Kidney epithelial cell (primary cell): Measurements from ENCODE around the gene SMARCA4. TPM values are rescaled to one million over a fixed set of nuclear protein-coding genes. Genes with fewer than 3 reads are reported as not detected.

Experiments used
- DNase-seq: peaks from one replicate; pipeline ENCODE4 v3.0.0-alpha.2; 2010; ENCODE audit warnings: low read depth
- H3K27me3 ChIP-seq: 2 replicates; pipeline ENCODE4 v1.6.0; 2011; ENCODE audit warnings: low read length; ENCODE audit not compliant: control insufficient read depth, insufficient read depth
- H3K36me3 ChIP-seq: 2 replicates; pipeline ENCODE4 v1.5.1; 2011; ENCODE audit warnings: low read length; ENCODE audit not compliant: control insufficient read depth, insufficient read depth
- H3K4me3 ChIP-seq: 2 replicates; pipeline ENCODE4 v1.5.1; 2011; ENCODE audit warnings: low read depth, mild to moderate bottlenecking, control low read depth, low read length
- CTCF ChIP-seq: IDR thresholded peaks from 2 replicates; pipeline ENCODE4 v1.5.1; 2011; ENCODE audit warnings: mild to moderate bottlenecking, moderate library complexity, low read length, control low read depth, inconsistent platforms; ENCODE audit not compliant: insufficient read depth, poor library complexity, severe bottlenecking
- total RNA-seq: library from RNA; depleted of rRNA; stranded (reverse); fragments of >200 nt; gene quantifications from 2 replicates; pipeline ENCODE4 v1.2.3, GENCODE V29; 2015

Gene SMARCA4
- total RNA-seq, 1 donor from 2014 or later = 124 TPM

GRCh38 chr19:11018763-11019162 is 57.9 kb downstream of the SMARCA4 start:
- no peak for TF ChIP-seq CTCF
- H3K36me3 ChIP-seq = peaks cover 5% of the 10 kb centered on the region
- no peaks in the 10 kb centered on the region for H3K27me3 ChIP-seq
- DNase-seq = no peak
- no peak overlapping the region for H3K4me3 ChIP-seq

- H3K4me3 ChIP-seq = no peak overlapping the region
- no peak for DNase-seq
- no peaks in the 10 kb centered on the region for H3K27me3 ChIP-seq
- peaks cover 5% of the 10 kb centered on the region for H3K36me3 ChIP-seq
- TF ChIP-seq CTCF = no peak
Observed at GRCh38 chr19:11019262-11019661, 58.4 kb downstream of the SMARCA4 start.

- no peaks in the 10 kb centered on the region for H3K27me3 ChIP-seq
- no peak overlapping the region for H3K4me3 ChIP-seq
- peaks cover 6% of the 10 kb centered on the region for H3K36me3 ChIP-seq
- no peak for DNase-seq
- no peak for TF ChIP-seq CTCF
Observed at GRCh38 chr19:11019824-11020223, 59.0 kb downstream of the SMARCA4 start.

- Histone ChIP-seq H3K27me3 (no peaks in the 10 kb centered on the region), H3K4me3 (no peak overlapping the region), H3K36me3 (peaks cover 6% of the 10 kb centered on the region)
- no peak for TF ChIP-seq CTCF
- DNase-seq = no peak
Observed at GRCh38 chr19:11020423-11020822, 59.6 kb downstream of the SMARCA4 start.

- Histone ChIP-seq H3K36me3 (peaks cover 6% of the 10 kb centered on the region), H3K27me3 (no peaks in the 10 kb centered on the region), H3K4me3 (no peak overlapping the region)
- no peak for TF ChIP-seq CTCF
- no peak for DNase-seq
Observed at GRCh38 chr19:11020982-11021759, 60.3 kb downstream of the SMARCA4 start.

GRCh38 chr19:11021760-11022144 is 60.9 kb downstream of the SMARCA4 start:
- Histone ChIP-seq H3K36me3 (peaks cover 6% of the 10 kb centered on the region), H3K4me3 (no peak overlapping the region), H3K27me3 (no peaks in the 10 kb centered on the region)
- no peak for TF ChIP-seq CTCF
- no peak for DNase-seq
